ENCODE data around the gene ANXA9. TPM values are rescaled to one million over a fixed set of nuclear protein-coding genes. Genes with fewer than 3 reads are reported as not detected.

The ANXA9 gene
- total RNA-seq, 1 experiment from 2014 or later = not detected

GRCh38 chr1:151006327-151007052, 24.4 kb downstream of the ANXA9 start, which contains the start of gene MINDY1:
Gene MINDY1 (minus strand): TSS chr1:151006902. CDS start chr1:151002617, 4,285 bp downstream.
- ChIA-PET CTCF (interaction anchor here (0.6 to 2.9 kb wide), 5 partner anchors 10 to 85 kb away, joined by 3 to 26 read pairs (median 3); no protein-coding TSS in a partner anchor), POLR2A (ENCODE audit: low non-redundant PET) (interaction anchor here (0.6 kb wide), 2 partner anchors 11 to 76 kb away, joined by 3 read pairs; no protein-coding TSS in a partner anchor)
- Histone ChIP-seq H3K27ac (ENCODE audit: low read depth, low read length, poor library complexity, severe bottlenecking) (peak within 1 kb of the TSS; percentile 90), H3K36me3 (ENCODE audit: insufficient read depth, low read length, poor library complexity, severe bottlenecking) (no peaks in the 10 kb centered on the region), H3K4me3 (ENCODE audit: low read depth, low read length, poor library complexity, severe bottlenecking) (peak within 1 kb of the TSS; percentile 95), H3K27me3 (replicated peaks; ENCODE audit: insufficient read depth, low read depth, low read length, poor library complexity) (no peaks in the 10 kb centered on the region), H3K4me1 (ENCODE audit: insufficient read depth, low read length, poor library complexity, severe bottlenecking) (peaks cover 24% of the 10 kb centered on the region), H3K9me3 (ENCODE audit: low read depth, low read length, poor library complexity, severe bottlenecking) (no peaks in the 10 kb centered on the region)
- TF ChIP-seq EZH2 (IDR thresholded peaks at IDR 0.05; ENCODE audit: borderline replicate concordance, low read depth, low read length, poor library complexity, severe bottlenecking) (no peak), CTCF (conservative IDR thresholded peaks at IDR 0.05; ENCODE audit: low read depth, low read length) (peak; percentile 51)
- peak; percentile 87 for DNase-seq (ENCODE audit: low spot score)
- intact Hi-C loops (cut with micrococcal nuclease; ENCODE audit: unreplicated experiment) = no loop called here
- BruUV-seq (replicated peaks) = TSS peak; percentile 76

GRCh38 chr1:151007853-151008243, 25.8 kb downstream of the ANXA9 start:
- Histone ChIP-seq H3K4me3 (ENCODE audit: low read depth, low read length, poor library complexity, severe bottlenecking) (peak overlapping the region; percentile 95), H3K27me3 (replicated peaks; ENCODE audit: insufficient read depth, low read depth, low read length, poor library complexity) (no peaks in the 10 kb centered on the region), H3K4me1 (ENCODE audit: insufficient read depth, low read length, poor library complexity, severe bottlenecking) (peaks cover 24% of the 10 kb centered on the region), H3K9me3 (ENCODE audit: low read depth, low read length, poor library complexity, severe bottlenecking) (no peaks in the 10 kb centered on the region), H3K27ac (ENCODE audit: low read depth, low read length, poor library complexity, severe bottlenecking) (peak overlapping the region; percentile 90), H3K36me3 (ENCODE audit: insufficient read depth, low read length, poor library complexity, severe bottlenecking) (no peaks in the 10 kb centered on the region)
- intact Hi-C loops (cut with micrococcal nuclease; ENCODE audit: unreplicated experiment) = no loop called here
- BruUV-seq (replicated peaks) = no TSS peak
- CTCF ChIA-PET = no interaction called here
- POLR2A ChIA-PET (ENCODE audit: low non-redundant PET) = no interaction called here
- DNase-seq (ENCODE audit: low spot score) = no peak
- no peak for TF ChIP-seq CTCF (conservative IDR thresholded peaks at IDR 0.05; ENCODE audit: low read depth, low read length)
- TF ChIP-seq EZH2 (IDR thresholded peaks at IDR 0.05; ENCODE audit: borderline replicate concordance, low read depth, low read length, poor library complexity, severe bottlenecking) = no peak

- intact Hi-C loops (cut with micrococcal nuclease; ENCODE audit: unreplicated experiment) = no loop called here
- no TSS peak for BruUV-seq (replicated peaks)
- H3K27ac ChIP-seq (ENCODE audit: low read depth, low read length, poor library complexity, severe bottlenecking) = peak within 1 kb of the TSS; percentile 90
Observed at GRCh38 chr1:151008244-151009205, 26.4 kb downstream of the ANXA9 start, which contains the start of gene PRUNE1. Gene PRUNE1 (plus strand): TSS chr1:151008449. CDS start chr1:151008633, 184 bp downstream.

More at GRCh38 chr1:151008244-151009205, 26.4 kb downstream of the ANXA9 start, which contains the start of gene PRUNE1:
- Histone ChIP-seq H3K27me3 (replicated peaks; ENCODE audit: insufficient read depth, low read depth, low read length, poor library complexity) (no peaks in the 10 kb centered on the region), H3K4me3 (ENCODE audit: low read depth, low read length, poor library complexity, severe bottlenecking) (peak within 1 kb of the TSS; percentile 95), H3K36me3 (ENCODE audit: insufficient read depth, low read length, poor library complexity, severe bottlenecking) (no peaks in the 10 kb centered on the region), H3K4me1 (ENCODE audit: insufficient read depth, low read length, poor library complexity, severe bottlenecking) (peaks cover 24% of the 10 kb centered on the region), H3K9me3 (ENCODE audit: low read depth, low read length, poor library complexity, severe bottlenecking) (no peaks in the 10 kb centered on the region)
- ChIA-PET CTCF (no interaction called here), POLR2A (ENCODE audit: low non-redundant PET) (no interaction called here)
- TF ChIP-seq CTCF (conservative IDR thresholded peaks at IDR 0.05; ENCODE audit: low read depth, low read length) (no peak), EZH2 (IDR thresholded peaks at IDR 0.05; ENCODE audit: borderline replicate concordance, low read depth, low read length, poor library complexity, severe bottlenecking) (no peak)
- DNase-seq (ENCODE audit: low spot score) = peak; percentile 98

Data from A673 (cell line).